CD4-positive, alpha-beta T cell (primary cell): Measurements from ENCODE around the gene RRP12. TPM values are rescaled to one million over a fixed set of nuclear protein-coding genes. Genes with fewer than 3 reads are reported as not detected.

Source experiments
- ATAC-seq: fragments of 200-7000 bp; cut with Tn5 transposase; one replicate; pipeline ENCODE4 v1.10.0; 2022; ENCODE audit warnings: mild to moderate bottlenecking; ENCODE audit not compliant: poor library complexity
- CTCF ChIA-PET: fragments of 350-600 bp; sonication (Branson Sonifier 250); formaldehyde crosslinking; loops from one replicate; lab custom pipeline; 2021; ENCODE audit warnings: antibody characterized with exemption, inconsistent platforms; lab: Charles Lee
- POLR2A ChIA-PET: fragments of 350-600 bp; sonication (Branson Sonifier 250); formaldehyde crosslinking; loops from one replicate; lab custom pipeline; 2021; ENCODE audit warnings: antibody characterized with exemption, inconsistent platforms; lab: Charles Lee
- DNase-seq, 14 experiments: peaks; one replicate each; pipeline ENCODE4 v3.0.0-alpha.2; 2013 to 2020; ENCODE audit warnings: mixed read lengths in 2 of 14
- H3K27ac ChIP-seq, 2 donors: one replicate each; pipeline versions ENCODE4 v1.5.1 to v1.7.0; 2013; ENCODE audit warnings: low read length in 2 of 2, low read depth in 1 of 2, mild to moderate bottlenecking in 1 of 2
- H3K27me3 ChIP-seq, 2 experiments: 1 replicate in 1 of 2; 2 replicates in 1 of 2; pipeline versions ENCODE4 v1.6.1 to v1.7.0; 2013; ENCODE audit warnings: low read length in 2 of 2, control low read depth in 1 of 2, mild to moderate bottlenecking in 1 of 2, moderate library complexity in 1 of 2; ENCODE audit not compliant: insufficient read depth in 2 of 2, control insufficient read depth in 1 of 2
- H3K36me3 ChIP-seq: one replicate; pipeline ENCODE4 v1.6.1; 2013; ENCODE audit warnings: low read length, control low read depth; ENCODE audit not compliant: insufficient read depth
- H3K4me1 ChIP-seq: one replicate; pipeline ENCODE4 v1.6.1; 2013; ENCODE audit warnings: low read length, control low read depth; ENCODE audit not compliant: insufficient read depth
- H3K4me3 ChIP-seq: one replicate; pipeline ENCODE4 v1.5.1; 2013; ENCODE audit warnings: mild to moderate bottlenecking, low read length, moderate library complexity
- H3K9me3 ChIP-seq, 2 experiments: 1 replicate in 1 of 2; 2 replicates in 1 of 2; pipeline versions ENCODE4 v1.6.1 to v1.7.0; 2013; ENCODE audit warnings: low read length in 2 of 2, mild to moderate bottlenecking in 2 of 2, control low read depth in 1 of 2, moderate library complexity in 1 of 2; ENCODE audit not compliant: control insufficient read depth in 1 of 2, insufficient read depth in 1 of 2
- H3K27ac Mint-ChIP-seq: one replicate; pipeline ENCODE4 v1.8.0; 2020; ENCODE audit warnings: mixed read lengths
- H3K27me3 Mint-ChIP-seq: one replicate; pipeline ENCODE4 v1.8.0; 2021; ENCODE audit warnings: mixed read lengths
- H3K36me3 Mint-ChIP-seq: one replicate; pipeline ENCODE4 v1.8.0; 2021; ENCODE audit warnings: low read depth, mixed read lengths
- H3K4me1 Mint-ChIP-seq: one replicate; pipeline ENCODE4 v1.8.0; 2021; ENCODE audit warnings: low read depth, mixed read lengths
- H3K4me3 Mint-ChIP-seq: one replicate; pipeline ENCODE4 v1.8.0; 2020; ENCODE audit warnings: mild to moderate bottlenecking, mixed read lengths
- H3K9me3 Mint-ChIP-seq: one replicate; pipeline ENCODE4 v1.8.0; 2020; ENCODE audit warnings: mixed read lengths
- intact Hi-C, 2 experiments: fragments of 100-400 bp; cut with DNase I in 1 of 2; cut with micrococcal nuclease in 1 of 2; formaldehyde crosslinking; loops; one replicate each; pipeline versions ENCODE4 v1.15.1 to v1.9.0; 2023 to 2025; cut with DNase I, micrococcal nuclease
- total RNA-seq, 174 experiments: library from RNA in 2 of 174; stranded (reverse) in 2 of 174; gene quantifications; one replicate each; pipeline ENCODE4 v1.2.3 and lab custom pipeline; 2021 to 2026
- TF ChIP-seq, protein P1 (sequence below): fragments of 200-600 bp; IDR thresholded peaks from one replicate; pipeline ENCODE4 v1.8.0; 2022; ENCODE audit warnings: antibody characterized with exemption, mild to moderate bottlenecking

The RRP12 gene
- total RNA-seq, 2 experiments from 2014 or later: 84.2 to 87.6 TPM

DNA sequence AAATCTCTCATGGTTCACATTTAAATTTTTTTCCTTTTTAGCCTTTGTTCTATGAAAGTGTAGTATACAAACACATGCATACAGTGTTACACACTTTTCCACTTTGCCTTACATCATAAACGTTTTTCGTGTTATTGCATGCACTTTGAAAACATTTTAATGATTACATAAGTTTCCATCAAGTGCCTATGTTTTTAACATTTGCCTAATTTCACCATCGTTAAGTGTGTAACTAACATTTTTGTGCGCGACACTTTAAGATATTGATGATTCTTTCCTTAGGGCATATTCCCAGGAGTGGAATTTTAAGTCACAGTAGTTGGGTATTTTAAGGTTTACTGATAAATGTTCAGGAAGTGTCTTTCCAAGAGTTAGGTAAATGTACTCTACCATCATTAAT lies 65.1 kb downstream of the RRP12 start:
- peaks cover 3% of the 10 kb centered on the region for H3K36me3 ChIP-seq
- DNase-seq (no peak), ATAC-seq (no peak)
- H3K27me3 ChIP-seq: no peaks in the 10 kb centered on the region
- intact Hi-C loops: loop anchor here in 1 of 2 experiments (5.0 kb wide), 3 partner anchors 161 to 504 kb away; partner anchors contain the start of genes LCOR, MMS19 and UBTD1
- Mint-ChIP-seq H3K27me3 (peaks cover 3% of the 10 kb centered on the region), H3K4me3 (peak overlapping the region; percentile 91), H3K4me1 (peaks cover 39% of the 10 kb centered on the region), H3K36me3 (peaks cover 27% of the 10 kb centered on the region), H3K27ac (peak overlapping the region; percentile 89), H3K9me3 (no peaks in the 10 kb centered on the region)
- no peaks in the 10 kb centered on the region for H3K9me3 ChIP-seq
- ChIA-PET CTCF (no interaction called here), POLR2A (no interaction called here)
- H3K4me3 ChIP-seq: no peak overlapping the region
- peaks cover 33% of the 10 kb centered on the region for H3K4me1 ChIP-seq
- TF ChIP-seq, protein P1, sequence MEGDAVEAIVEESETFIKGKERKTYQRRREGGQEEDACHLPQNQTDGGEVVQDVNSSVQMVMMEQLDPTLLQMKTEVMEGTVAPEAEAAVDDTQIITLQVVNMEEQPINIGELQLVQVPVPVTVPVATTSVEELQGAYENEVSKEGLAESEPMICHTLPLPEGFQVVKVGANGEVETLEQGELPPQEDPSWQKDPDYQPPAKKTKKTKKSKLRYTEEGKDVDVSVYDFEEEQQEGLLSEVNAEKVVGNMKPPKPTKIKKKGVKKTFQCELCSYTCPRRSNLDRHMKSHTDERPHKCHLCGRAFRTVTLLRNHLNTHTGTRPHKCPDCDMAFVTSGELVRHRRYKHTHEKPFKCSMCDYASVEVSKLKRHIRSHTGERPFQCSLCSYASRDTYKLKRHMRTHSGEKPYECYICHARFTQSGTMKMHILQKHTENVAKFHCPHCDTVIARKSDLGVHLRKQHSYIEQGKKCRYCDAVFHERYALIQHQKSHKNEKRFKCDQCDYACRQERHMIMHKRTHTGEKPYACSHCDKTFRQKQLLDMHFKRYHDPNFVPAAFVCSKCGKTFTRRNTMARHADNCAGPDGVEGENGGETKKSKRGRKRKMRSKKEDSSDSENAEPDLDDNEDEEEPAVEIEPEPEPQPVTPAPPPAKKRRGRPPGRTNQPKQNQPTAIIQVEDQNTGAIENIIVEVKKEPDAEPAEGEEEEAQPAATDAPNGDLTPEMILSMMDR: no peak
- no peak overlapping the region for H3K27ac ChIP-seq

DNA sequence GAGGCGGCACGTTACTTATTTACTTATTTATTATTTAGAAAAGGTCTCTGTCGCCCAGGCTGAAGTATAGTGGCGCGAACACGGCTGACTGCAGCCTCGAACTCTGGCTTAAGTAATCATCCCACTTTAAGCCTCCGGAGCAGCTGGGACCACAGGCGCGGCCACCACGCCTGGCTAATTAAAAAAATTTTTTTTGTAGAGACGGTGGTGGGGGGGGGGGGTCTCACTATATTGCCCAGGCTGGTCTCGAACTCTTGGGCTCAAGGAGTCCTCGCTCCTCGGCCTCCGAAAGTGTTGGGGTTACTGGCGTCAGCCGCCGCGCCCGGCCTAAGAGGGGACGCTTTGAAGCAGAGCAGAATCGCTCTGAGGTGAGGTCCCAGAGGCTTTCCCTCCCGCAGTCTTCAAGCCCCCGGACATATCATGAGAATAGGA lies 65.9 kb downstream of the RRP12 start:
- CTCF ChIA-PET: no interaction called here
- peak overlapping the region in 1 of 2 donors; percentile 97 for H3K27ac ChIP-seq
- Mint-ChIP-seq H3K4me3 (peak overlapping the region; percentile 85), H3K9me3 (no peaks in the 10 kb centered on the region), H3K36me3 (peaks cover 31% of the 10 kb centered on the region), H3K27ac (peak overlapping the region; percentile 89), H3K27me3 (peaks cover 3% of the 10 kb centered on the region), H3K4me1 (peaks cover 44% of the 10 kb centered on the region)
- intact Hi-C loops: loop anchor here (2.0 to 5.0 kb wide), 5 partner anchors 56 to 503 kb away; partner anchors contain the start of genes RRP12 (in 2 of the 2), LCOR (in 1 of the 2), MMS19 (in 1 of the 2) and UBTD1 (in 1 of the 2)
- ATAC-seq (no peak), DNase-seq (peak in 1 of 14 experiments; percentile 9)
- POLR2A ChIA-PET: interaction anchor here (5.5 kb wide), 1 partner anchor 16 kb away, joined by 178 read pairs; the partner anchor contains the start of gene FRAT1
- TF ChIP-seq, protein P1: no peak
- H3K9me3 ChIP-seq: no peaks in the 10 kb centered on the region
- H3K4me3 ChIP-seq: peak overlapping the region; percentile 64
- peaks cover 40% of the 10 kb centered on the region for H3K4me1 ChIP-seq
- no peaks in the 10 kb centered on the region for H3K27me3 ChIP-seq
- H3K36me3 ChIP-seq: peaks cover 8% of the 10 kb centered on the region

DNA sequence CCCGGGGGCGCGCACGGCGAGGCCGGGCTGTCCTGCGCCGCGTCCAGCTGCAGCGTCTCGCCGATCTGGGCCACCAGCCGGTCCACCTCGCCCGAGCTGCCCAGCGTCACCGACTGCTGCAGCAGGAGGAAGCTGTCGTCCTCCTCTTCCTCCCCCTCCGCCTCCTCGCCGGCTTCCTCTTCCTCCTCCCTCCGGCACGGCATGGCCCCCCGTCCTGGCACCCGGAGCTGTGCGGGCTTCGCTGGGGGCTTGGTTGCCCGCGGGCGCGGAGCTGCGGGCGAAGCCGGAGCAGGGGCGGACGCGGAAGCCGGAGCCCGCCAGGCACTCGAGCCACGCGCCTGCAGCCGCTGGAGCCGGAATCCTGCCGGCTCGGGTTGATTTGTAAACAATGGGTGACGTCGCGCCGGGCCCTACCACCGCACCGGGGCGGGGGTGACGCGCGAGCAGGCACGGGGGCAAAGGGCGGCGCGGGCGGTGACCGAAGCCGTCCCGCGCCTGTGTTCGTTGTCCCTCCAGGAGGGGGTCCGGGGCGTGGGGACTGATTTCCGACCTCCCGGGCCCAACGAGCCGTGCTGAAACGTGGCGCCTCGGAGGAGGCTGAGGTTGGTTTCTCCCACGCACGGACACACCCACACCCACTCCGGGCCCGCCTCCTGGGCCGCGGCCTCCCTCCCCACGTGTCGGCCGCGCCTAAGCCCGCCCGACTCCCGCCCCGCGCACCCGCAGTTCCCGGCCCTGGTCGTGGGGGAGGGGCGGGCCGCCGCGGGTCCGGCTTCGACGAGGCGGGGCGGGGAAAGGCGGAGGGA lies 66.6 kb downstream of the RRP12 start, which contains the start of gene FRAT2:
Gene FRAT2 (minus strand): TSS at position 360 of the 806 bp plus-strand sequence. CDS start 157 bp downstream, at position 203.
- Histone ChIP-seq H3K4me1 (peaks cover 43% of the 10 kb centered on the region), H3K27me3 (no peaks in the 10 kb centered on the region), H3K9me3 (no peaks in the 10 kb centered on the region), H3K4me3 (peak within 1 kb of the TSS; percentile 76), H3K27ac (peak within 1 kb of the TSS; percentile 97), H3K36me3 (peaks cover 11% of the 10 kb centered on the region)
- Mint-ChIP-seq H3K9me3 (no peaks in the 10 kb centered on the region), H3K4me1 (peaks cover 50% of the 10 kb centered on the region), H3K4me3 (peak within 1 kb of the TSS; percentile 96), H3K36me3 (peaks cover 37% of the 10 kb centered on the region), H3K27ac (peak within 1 kb of the TSS; percentile 91), H3K27me3 (peaks cover 3% of the 10 kb centered on the region)
- DNase-seq: peak; percentile 78 to 95 (median 85)
- peak; percentile 88 for ATAC-seq
- POLR2A ChIA-PET: interaction anchor here (0.7 to 5.5 kb wide), 9 partner anchors 12 to 803 kb away, joined by 3 to 178 read pairs (median 5); partner anchors contain the start of genes ARHGAP19, AVPI1, FRAT1 and RRP12
- TF ChIP-seq, protein P1: no peak
- CTCF ChIA-PET: interaction anchor here (3.8 kb wide), 1 partner anchor 15 kb away, joined by 24 read pairs; the partner anchor contains the start of gene FRAT1
- intact Hi-C loops: loop anchor here (1.0 to 5.0 kb wide), 6 partner anchors 42 to 502 kb away; partner anchors contain the start of genes RRP12 (in 2 of the 2), ARHGAP19 (in 1 of the 2), LCOR (in 1 of the 2) and MMS19 (in 1 of the 2)
